Tibial nerve (tissue), 3 donors: ENCODE measurements around the gene ANP32D.

Source experiments
- POLR2A ChIP-seq, 2 donors: fragments of 450-650 bp; IDR thresholded peaks; one replicate each; pipeline ENCODE4 v1.6.1; 2017; ENCODE audit warnings: antibody characterized with exemption in 2 of 2, mild to moderate bottlenecking in 2 of 2, moderate library complexity in 2 of 2
- TF ChIP-seq, protein P1 (sequence below), 5 experiments: fragments of 200-600 bp in 3 of 5; fragments of 450-650 bp in 2 of 5; sonication (generic) in 3 of 5; IDR thresholded peaks; one replicate each; pipeline ENCODE4 v1.5.1; 2016 to 2019; ENCODE audit warnings: antibody characterized with exemption in 5 of 5, mild to moderate bottlenecking in 3 of 5, moderate library complexity in 2 of 5

DNA sequence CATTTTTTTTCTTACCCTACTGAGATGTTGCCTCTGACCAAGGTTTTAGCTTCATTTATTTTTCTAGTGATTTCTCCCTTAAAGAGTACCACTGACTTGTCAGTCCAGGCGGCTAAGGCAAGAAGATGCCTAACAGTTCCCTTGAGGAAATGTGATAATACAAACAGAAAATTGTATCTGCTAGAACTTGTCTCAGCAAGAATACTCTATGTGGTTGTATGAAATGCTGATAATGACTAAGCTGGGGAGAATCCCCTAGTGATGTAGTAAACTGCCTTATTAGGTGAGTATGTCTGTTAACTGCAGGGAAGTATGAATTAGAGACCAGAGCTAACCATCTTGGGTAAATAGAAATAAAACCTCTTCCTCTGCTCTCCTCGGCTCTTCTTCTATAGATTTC is 16.7 kb downstream of the ANP32D start:
- TF ChIP-seq POLR2A (IDR thresholded peaks at IDR 0.05): no peak
- TF ChIP-seq, protein P1, sequence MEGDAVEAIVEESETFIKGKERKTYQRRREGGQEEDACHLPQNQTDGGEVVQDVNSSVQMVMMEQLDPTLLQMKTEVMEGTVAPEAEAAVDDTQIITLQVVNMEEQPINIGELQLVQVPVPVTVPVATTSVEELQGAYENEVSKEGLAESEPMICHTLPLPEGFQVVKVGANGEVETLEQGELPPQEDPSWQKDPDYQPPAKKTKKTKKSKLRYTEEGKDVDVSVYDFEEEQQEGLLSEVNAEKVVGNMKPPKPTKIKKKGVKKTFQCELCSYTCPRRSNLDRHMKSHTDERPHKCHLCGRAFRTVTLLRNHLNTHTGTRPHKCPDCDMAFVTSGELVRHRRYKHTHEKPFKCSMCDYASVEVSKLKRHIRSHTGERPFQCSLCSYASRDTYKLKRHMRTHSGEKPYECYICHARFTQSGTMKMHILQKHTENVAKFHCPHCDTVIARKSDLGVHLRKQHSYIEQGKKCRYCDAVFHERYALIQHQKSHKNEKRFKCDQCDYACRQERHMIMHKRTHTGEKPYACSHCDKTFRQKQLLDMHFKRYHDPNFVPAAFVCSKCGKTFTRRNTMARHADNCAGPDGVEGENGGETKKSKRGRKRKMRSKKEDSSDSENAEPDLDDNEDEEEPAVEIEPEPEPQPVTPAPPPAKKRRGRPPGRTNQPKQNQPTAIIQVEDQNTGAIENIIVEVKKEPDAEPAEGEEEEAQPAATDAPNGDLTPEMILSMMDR (IDR thresholded peaks at IDR 0.05): no peak
